HepG2 (cell line): ENCODE results near the gene VSNL1. TPM values are rescaled to one million over a fixed set of nuclear protein-coding genes. Genes with fewer than 3 reads are reported as not detected.

Experiments used
- AKNA ChIP-seq: sonication (generic); formaldehyde crosslinking; IDR thresholded peaks from 2 replicates; pipeline ENCODE4 v1.4.0; 2020; ENCODE audit warnings: missing genetic modification reagents, borderline replicate concordance
- ATF2 ChIP-seq: sonication (generic); formaldehyde crosslinking; IDR thresholded peaks from 2 replicates; pipeline ENCODE4 v1.4.0; 2020; ENCODE audit warnings: missing genetic modification reagents
- ATF7 ChIP-seq, 2 experiments: fragments of 450-650 bp in 1 of 2; sonication (generic) in 1 of 2; formaldehyde crosslinking in 1 of 2; IDR thresholded peaks; 2 replicates each; pipeline versions ENCODE4 v1.4.0 to v1.6.1; 2016 to 2020; ENCODE audit warnings: antibody characterized with exemption in 1 of 2, mild to moderate bottlenecking in 1 of 2, missing genetic modification reagents in 1 of 2
- CREBL2 ChIP-seq: sonication (generic); formaldehyde crosslinking; IDR thresholded peaks from 2 replicates; pipeline ENCODE4 v1.8.1; 2023; ENCODE audit warnings: missing genetic modification reagents, mild to moderate bottlenecking, borderline replicate concordance
- GLI4 ChIP-seq: sonication (generic); formaldehyde crosslinking; IDR thresholded peaks from 2 replicates; pipeline ENCODE4 v1.5.1; 2020; ENCODE audit warnings: missing genetic modification reagents, mild to moderate bottlenecking, moderate library complexity, borderline replicate concordance
- MIER2 ChIP-seq: IDR thresholded peaks from 2 replicates; pipeline ENCODE4 v1.6.1; 2016; ENCODE audit warnings: missing biosample characterization, missing genetic modification reagents
- SALL1 ChIP-seq: sonication (generic); formaldehyde crosslinking; IDR thresholded peaks from 2 replicates; pipeline ENCODE4 v1.8.0; 2022; ENCODE audit warnings: mild to moderate bottlenecking, missing genetic modification reagents
- SMARCE1 ChIP-seq: fragments of 450-650 bp; IDR thresholded peaks from 2 replicates; pipeline ENCODE4 v1.6.1; 2017; ENCODE audit warnings: borderline replicate concordance
- SRF ChIP-seq: IDR thresholded peaks from 2 replicates; pipeline ENCODE4 v1.6.1; 2011; ENCODE audit warnings: mild to moderate bottlenecking, low read depth, low read length, moderate library complexity
- TOPORS ChIP-seq: sonication (generic); formaldehyde crosslinking; IDR thresholded peaks from 2 replicates; pipeline ENCODE4 v1.8.0; 2023; ENCODE audit warnings: mild to moderate bottlenecking, missing genetic modification reagents
- ZIK1 ChIP-seq: sonication (generic); formaldehyde crosslinking; IDR thresholded peaks from 2 replicates; pipeline ENCODE4 v1.5.0; 2020; ENCODE audit warnings: mild to moderate bottlenecking, low read depth, missing genetic modification reagents, borderline replicate concordance
- ZKSCAN1 ChIP-seq: fragments of 150-350 bp; IDR thresholded peaks from 2 replicates; pipeline ENCODE4 v1.6.1; 2014; ENCODE audit warnings: low read length
- ZNF136 ChIP-seq: sonication (generic); formaldehyde crosslinking; IDR thresholded peaks from 2 replicates; pipeline ENCODE4 v1.8.1; 2022; ENCODE audit warnings: low read depth, mild to moderate bottlenecking, moderate library complexity, missing genetic modification reagents
- ZNF142 ChIP-seq: sonication (generic); formaldehyde crosslinking; IDR thresholded peaks from 2 replicates; pipeline ENCODE4 v1.4.0; 2020; ENCODE audit warnings: missing genetic modification reagents
- ZNF17 ChIP-seq: sonication (generic); formaldehyde crosslinking; IDR thresholded peaks from 2 replicates; pipeline ENCODE4 v1.5.0; 2020; ENCODE audit warnings: mild to moderate bottlenecking, missing genetic modification reagents
- ZNF547 ChIP-seq: sonication (generic); formaldehyde crosslinking; IDR thresholded peaks from 2 replicates; pipeline ENCODE4 v1.5.1; 2020; ENCODE audit warnings: mild to moderate bottlenecking, missing genetic modification reagents
- polyA plus RNA-seq, 8 experiments: library from polyadenylated mRNA; depleted of rRNA in 3 of 8; stranded (reverse) in 7 of 8; unstranded in 1 of 8; fragments of >200 nt; fragmentation: Illumina TruSeq in 4 of 8; extraction: Trizol in 4 of 8; gene quantifications; 2 replicates each; pipeline versions ENCODE4 v1.2.1 to v1.2.3, GENCODE V29; 2011 to 2016; ENCODE audit warnings: low read depth in 4 of 8, missing spikeins in 1 of 8, mixed read lengths in 1 of 8; ENCODE audit not compliant: insufficient read depth in 1 of 8
- total RNA-seq, 5 experiments: library from RNA; depleted of rRNA; stranded (reverse); fragments of >200 nt; fragmentation: Illumina TruSeq; extraction: Trizol; gene quantifications; 2 replicates each; pipeline ENCODE4 v1.2.3, GENCODE V29; 2016; ENCODE audit warnings: low read depth in 1 of 5

VSNL1 gene
- total and polyA plus RNA-seq, 2 of the 13 experiments (the other 11 are each of a cell fraction or from before 2014, with no cell fraction given), result 63.2 to 95.9 TPM

GRCh38 chr2:17538844-17539554 is 1.5 kb upstream of the VSNL1 start (continued):
- no peak for TF ChIP-seq MIER2 (CRISPR knock-in tag)
- peak; percentile 83 for TF ChIP-seq ZIK1 (CRISPR knock-in tag)
- TF ChIP-seq SALL1 (CRISPR knock-in tag), result peak; percentile 98
- TF ChIP-seq SRF, result no peak
- TF ChIP-seq ATF2, result peak; percentile 83
- no peak for TF ChIP-seq ZNF17 (CRISPR knock-in tag)
- TF ChIP-seq ZNF142, result peak; percentile 98
- TF ChIP-seq ATF7 (IDR thresholded peaks at IDR 0.05), result no peak
- 0 out of 2 replicates have a peak, but pooled peaks have one; percentile 25 for TF ChIP-seq ATF7 (CRISPR knock-in tag; IDR thresholded peaks at IDR 0.05)
- TF ChIP-seq TOPORS (CRISPR knock-in tag), result peak; percentile 46; the same call in 1 of the 2 replicates
- peak; percentile 93; the same call in 1 of the 2 replicates for TF ChIP-seq CREBL2 (CRISPR knock-in tag)
- TF ChIP-seq ZNF547 (CRISPR knock-in tag), result peak; percentile 82; the same call in 1 of the 2 replicates
- TF ChIP-seq ZNF136 (CRISPR knock-in tag), result peak; percentile 83
- TF ChIP-seq ZKSCAN1, result peak; percentile 48; the same call in 1 of the 2 replicates
- TF ChIP-seq AKNA (CRISPR knock-in tag), result peak; percentile 61; the same call in 1 of the 2 replicates
- no peak for TF ChIP-seq GLI4 (CRISPR knock-in tag)
- no peak for TF ChIP-seq SMARCE1
